HG03354 (cell line): ENCODE results near the gene ADGRL4.
"Not testable (repeated sequence)": the region's sequence is repeated elsewhere in the genome, so short reads cannot be mapped to it uniquely, and the experiment has no call there.

Source experiments
- ATAC-seq: cut with Tn5 transposase; IDR thresholded peaks from one replicate; pipeline ENCODE4 v1.9.1; 2021; ENCODE audit warnings: mild to moderate bottlenecking; ENCODE audit not compliant: unreplicated experiment, poor library complexity, severe bottlenecking

The ADGRL4 gene

DNA sequence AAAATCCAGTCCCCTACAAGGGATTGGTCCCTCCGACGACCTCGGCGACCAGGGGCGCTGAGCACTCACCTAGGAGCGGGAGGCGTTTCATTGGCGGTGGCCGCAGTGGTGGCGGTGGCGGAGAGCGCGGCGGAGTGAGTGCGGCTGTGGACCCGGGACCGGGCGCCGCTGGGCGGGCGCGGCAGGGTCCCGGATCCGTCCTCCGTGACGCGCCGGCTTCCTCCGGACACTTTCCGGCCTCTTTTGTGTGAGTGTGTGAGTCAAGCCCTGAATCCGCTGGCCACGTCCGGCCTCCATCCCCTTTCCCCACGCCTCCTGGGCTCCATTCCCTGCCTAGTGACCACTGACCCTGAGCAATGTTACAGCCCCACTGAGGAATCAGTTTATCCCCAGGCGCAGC is at the start of gene ADGRL4:
Gene ADGRL4, minus strand, starts transcription at position 167 of the 400 bp plus-strand sequence. Its CDS starts 76 bp downstream, at position 91.
- no peak for ATAC-seq

DNA sequence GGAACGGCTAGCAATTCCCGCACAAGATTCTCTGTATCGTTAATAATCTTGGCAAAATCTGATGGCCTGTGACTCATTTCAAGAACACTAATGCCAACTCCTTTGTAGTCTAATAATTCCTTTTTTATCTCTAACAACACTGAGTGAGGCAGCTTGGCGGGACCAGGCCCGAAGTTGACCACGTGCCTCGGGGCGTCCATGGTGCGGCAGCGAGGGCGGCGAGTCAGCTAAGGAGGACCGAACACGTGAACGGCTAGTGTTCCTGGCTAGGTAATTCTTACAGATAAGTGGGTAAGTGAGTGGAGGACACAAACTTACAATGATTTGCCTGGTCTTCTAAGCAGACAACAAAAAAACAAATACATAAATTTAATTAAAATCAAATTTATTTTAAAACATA is 49.3 kb upstream of the ADGRL4 start:
- ATAC-seq, result no peak

DNA sequence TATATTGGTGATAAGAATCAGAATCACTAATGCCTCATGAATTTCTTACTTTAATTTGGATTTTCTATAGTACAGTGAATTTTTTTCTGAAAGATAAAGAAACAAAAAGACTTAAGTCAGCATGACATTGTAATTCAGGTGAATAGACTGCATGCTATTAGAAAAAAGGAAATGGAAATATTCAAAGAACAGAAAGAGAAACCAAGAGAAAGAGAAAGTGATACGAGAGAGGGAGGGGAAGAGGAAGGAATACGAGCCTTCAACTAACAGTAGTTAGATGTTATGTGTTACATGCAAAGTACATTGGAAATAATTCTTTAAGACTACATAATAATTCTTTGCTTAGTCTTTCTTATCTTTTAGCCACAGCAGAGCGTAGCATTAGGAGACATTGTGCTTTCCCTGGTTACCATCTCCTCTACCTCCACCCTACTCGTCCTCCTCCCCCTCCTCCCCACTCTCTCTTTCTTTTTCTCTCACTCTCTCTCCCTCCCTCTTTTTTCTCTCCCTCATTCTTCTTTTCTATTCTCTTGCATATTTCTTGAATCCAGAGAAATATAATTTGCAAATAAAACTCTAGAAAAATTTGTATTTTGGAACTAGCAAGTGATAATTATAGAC is 46.4 kb upstream of the ADGRL4 start:
- peak; percentile 97 for ATAC-seq

DNA sequence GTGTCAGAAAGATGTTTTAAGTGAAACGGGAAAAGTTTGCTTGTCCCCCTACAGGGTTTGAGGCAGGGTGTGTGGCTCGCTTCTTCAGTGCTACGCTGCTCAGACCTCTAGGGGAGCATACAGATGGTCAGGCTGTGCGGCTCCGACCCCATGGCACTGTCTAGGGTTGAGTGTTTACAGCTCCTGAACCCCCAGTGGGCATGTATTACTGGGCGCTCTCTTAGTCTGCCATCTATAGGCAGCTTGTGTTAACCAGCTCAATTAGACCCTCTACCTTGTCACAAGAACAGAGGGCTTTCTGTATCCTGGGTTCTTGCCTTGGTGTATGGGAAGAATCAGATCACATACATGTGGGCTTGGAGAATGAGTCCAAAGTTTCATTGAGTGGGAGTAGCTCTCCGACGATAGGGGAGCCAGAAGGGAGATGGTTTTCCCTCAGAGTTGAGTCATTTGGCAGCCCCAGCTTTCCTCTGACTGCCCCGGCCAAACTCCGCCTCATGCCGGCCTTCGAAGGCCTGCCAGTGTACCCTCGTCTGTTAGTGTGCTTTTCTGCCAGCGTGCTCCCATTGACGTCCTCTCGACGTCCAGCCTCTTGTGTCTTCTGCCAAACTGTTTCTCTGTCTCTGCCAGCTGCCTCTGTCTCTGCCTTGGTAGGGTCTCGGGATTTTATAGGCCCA is 38.6 kb upstream of the ADGRL4 start:
- no peak for ATAC-seq

DNA sequence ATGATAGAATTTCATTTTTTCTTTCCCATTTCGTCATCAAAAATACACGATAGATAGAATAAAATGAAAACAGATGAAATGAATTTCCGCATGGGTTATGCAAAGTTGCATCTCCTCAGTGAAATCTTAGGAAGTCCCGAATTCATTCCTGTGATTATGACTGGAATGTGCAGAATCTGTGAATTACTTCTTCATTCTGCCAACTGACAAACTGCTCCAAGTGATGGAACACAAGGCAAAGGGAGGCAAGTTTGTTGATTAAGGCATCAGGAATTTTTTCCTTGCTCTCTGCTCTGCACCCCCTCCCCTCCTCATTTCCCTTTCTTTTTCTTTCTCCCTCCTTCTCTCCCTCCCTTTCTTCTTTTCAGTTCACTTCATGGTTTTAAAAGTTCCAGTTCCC is 37.0 kb upstream of the ADGRL4 start:
- no peak for ATAC-seq

DNA sequence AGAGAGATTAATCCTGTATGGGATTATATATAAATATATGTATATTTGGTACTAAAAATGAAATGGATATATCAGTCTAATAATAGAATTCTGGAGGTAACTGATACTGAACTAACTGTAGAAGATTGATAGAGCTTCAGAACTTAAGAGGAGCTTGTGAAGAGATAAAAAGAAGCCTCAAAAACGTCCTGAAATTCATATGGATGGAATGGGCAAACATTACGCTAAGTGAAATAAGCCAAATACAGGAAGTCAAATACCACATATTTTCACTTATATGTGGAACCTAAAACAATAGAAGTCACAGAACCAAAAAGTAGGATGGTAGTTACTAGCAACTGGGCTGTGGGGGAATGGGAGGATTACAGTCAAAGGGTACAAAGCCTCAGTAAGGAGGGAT is 36.0 kb upstream of the ADGRL4 start:
- ATAC-seq, result no peak

DNA sequence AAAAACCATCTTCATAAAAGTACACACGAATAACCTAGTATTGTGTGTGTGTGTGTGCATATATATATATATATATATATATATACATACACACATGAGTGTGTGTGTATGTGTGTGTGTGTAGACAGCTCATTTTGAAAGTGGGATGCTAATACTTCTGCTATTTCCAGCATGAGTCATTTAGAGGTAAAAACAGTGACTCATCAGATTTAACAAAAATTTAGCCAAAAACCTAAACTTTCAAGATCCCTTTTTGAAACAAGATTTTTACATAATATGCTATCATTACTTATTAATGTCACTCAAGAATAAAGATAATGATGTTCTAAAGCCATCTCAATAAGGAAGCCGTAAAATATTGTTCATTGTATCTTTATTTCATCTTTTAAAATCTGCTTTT is 35.6 kb upstream of the ADGRL4 start:
- peak; percentile 60 for ATAC-seq

DNA sequence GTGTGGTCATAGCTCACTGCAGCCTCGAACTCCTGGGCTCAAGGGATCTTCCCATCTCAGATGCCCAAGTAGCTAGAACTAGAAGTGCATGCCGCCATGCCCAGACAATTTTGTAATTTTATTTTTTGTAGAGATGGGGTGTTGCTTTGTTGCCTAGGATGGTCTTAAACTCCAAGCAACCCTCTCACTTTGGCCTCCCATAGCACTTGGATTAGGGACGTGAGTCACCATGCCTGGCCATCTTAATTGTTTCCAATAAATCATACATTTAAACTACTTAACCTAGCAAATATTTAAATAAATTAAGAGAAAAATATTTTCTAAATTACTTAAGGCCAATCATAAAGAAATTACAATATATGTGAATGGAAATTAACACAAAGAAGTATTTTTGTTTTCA is 35.1 kb upstream of the ADGRL4 start:
- no peak for ATAC-seq

DNA sequence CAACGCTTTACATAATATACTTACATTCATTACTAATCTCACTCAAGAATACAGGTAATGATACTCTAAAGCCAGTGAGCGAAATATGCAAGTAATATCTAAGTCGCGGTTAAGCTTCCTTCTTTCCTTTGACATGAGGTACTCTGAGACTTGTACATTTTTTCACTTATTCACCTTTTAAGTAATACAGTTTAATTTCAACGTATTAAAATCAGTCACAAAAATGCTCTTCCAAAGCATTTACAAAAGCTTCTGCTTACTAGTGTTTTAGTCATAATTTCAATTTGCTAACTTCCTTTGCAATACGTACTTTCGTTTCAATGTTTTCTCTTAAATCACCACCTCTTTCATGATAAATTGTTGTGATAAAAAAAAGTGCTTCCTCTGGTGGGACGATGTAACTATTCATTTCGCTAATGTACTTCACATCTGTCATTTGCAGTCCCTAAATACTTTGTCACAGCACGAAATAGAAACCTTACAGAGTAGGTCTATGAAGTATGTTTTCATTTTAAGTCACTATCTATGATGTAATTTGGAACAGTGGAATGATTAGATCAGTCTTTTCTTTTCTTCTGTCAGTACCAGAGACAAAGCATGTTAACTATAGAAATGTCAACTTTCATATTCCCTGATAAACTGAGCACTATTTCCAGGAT is 34.0 kb upstream of the ADGRL4 start:
- ATAC-seq, result peak; percentile 90

DNA sequence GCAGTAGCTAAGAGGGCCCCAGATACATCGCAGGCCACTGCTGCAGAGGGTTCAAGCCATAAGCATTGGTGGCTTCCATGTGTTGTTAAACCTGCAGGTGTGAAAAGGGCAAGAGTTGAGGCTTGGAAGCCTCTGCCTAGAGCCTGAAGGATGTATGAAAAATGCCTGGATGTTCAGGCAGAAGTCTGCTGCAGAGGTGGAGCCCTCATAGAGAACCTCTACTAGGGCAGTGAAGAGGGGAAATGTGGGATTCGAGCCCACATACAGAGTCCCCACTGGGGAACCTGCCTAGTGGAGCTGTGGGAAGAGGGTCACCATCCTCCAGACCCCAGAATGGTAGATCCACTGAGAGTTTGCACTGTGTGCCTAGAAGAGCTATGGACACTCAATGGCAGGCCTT is 30.6 kb upstream of the ADGRL4 start:
- ATAC-seq, result no peak

DNA sequence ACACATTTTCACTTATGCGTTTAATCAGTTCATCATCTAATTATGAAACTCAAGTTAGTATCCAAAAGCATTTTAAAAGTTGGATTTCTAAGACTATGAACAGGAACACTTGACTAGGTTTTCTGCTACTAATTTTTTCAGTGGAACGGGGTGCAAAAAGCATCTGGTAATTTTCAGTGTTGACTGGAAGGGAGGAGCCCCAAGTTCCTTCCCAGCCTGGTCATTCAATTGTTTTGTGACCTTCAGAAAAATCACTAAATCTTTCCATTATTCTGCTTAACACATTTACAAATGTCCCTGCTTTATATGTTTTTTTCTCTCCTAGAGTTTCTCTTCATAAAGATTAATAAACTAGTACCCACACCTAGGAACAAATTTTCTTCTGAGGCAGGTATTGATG is 6.0 kb upstream of the ADGRL4 start:
- ATAC-seq, result no peak

DNA sequence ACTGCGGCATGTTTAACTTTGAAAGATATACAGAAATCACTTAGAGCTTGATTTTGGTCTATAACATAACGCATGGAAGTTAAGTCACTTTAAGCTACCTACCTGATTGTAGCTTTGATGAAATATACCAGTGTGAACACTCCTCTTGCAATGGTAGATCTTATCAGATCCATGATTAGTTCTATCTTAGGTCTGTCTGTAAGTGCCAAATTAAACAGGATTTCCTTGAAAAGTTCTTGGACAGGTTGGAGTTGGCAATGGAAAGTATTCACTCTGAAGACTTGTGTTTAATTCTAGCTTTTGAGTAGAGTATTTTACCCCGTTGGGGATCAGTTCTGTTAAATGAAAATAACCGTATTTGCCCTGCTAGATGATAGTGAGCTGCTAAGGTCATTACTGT is 4.1 kb upstream of the ADGRL4 start:
- ATAC-seq, result no peak

DNA sequence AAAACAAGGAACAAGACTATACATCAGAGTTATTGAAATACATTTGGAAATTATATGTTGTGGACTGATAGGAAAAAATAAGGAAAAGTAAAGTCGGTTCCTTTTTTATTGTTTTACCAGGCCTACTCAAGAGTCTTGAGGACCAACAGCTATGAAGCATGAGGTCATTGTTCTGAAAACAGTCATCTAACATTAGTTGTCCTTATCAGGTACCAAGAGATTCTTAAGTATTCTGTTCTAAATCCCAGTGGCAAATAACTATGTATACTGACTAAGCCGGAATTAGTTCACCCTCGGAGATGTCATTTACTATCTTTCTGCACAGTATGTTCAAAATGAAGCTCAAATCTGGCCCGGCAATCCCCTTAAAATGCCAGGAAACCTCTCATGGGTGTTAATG is 585 bp downstream of the ADGRL4 start:
- ATAC-seq, result no peak

DNA sequence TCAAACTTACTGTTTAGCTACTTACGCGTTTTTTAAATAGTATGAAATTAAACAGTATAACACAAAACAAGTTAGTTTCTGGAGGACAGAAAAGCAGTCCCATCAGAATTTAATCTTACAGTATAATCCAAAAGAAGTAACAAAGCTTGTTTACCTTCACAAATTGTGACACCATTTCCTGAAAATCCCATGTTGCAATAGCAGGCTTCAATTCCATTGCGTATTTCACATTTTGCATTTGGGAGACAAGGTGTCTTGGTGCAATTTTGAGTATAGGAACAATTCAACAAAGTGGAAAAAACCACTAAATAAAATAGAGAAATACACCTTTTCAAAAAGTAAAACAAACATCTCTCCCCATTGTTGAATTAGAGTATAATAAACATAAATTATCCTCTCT is 1.6 kb downstream of the ADGRL4 start:
- ATAC-seq, result no peak

DNA sequence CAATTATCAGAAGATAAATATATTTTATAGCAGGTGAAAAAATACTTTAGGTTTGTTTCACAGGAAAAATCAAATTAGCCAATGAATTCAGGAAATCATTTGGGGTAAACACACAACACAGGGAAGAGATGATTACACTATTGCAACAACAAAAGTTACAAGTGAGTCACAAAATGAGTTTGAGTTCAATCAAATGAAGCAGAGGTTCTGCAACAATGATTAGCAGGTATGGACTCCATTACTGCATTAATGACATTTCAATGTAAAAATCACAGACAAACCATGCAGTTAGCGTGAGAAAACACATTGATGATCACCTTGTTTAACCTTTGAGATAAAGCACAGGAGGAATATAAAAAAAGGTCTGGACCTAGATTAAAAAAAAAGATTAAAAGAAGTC is 9.7 kb downstream of the ADGRL4 start:
- ATAC-seq, result no peak

DNA sequence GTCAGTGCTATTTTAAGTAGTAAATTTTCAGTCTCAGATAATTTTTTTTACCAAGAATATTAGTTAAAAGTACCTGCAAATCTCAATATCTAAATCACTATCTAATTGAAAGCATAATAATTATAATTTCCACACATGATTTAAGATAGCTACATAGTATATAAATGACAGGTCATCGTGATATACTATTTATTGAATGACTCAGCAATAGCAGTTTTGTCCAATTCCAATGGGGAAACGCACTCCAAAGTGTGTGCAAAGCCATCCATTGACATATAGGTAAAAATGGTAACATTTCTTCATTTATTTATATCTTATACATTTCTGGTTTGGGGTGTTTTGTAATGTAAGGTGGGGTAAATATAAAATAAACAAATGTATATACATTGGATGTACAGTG is 19.5 kb downstream of the ADGRL4 start:
- no peak for ATAC-seq

DNA sequence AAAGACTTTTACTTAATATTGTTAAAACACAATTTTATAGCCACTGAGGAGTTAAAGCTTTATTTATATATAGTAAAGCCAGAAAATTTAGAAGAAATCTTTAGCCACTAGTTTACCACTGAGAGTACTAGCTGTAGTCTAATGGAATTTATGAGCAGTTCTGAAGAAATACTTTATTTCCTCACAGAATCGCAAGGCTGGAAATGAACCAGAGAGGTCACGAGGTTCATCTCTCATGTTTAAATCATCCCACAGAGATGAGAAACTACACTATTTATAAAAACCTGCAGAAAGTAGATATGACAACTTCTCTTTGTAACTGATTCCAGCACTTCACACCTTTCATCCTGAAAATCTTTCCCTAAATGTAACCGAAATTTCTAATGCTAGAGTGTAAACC is 26.0 kb downstream of the ADGRL4 start:
- ATAC-seq, result no peak

DNA sequence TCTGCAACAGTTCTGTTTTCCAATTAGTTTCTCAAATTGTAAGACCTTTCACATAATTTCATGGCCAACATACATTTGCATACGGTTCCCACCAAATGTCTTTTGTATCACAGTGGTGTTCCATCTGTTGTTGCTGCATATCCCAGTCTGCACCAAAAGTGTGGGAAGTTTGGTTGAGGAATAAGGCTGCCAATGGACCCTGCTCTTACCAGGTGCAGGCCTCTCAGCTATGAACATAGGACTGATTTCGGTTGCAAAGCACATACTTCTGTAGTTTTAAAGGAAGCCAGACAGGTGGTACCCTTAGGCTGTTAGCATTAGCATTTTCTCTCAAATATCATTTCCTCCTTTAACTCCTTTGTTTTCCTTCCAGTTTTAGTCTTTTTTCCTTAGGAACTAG is 33.8 kb downstream of the ADGRL4 start:
- ATAC-seq, result no peak

DNA sequence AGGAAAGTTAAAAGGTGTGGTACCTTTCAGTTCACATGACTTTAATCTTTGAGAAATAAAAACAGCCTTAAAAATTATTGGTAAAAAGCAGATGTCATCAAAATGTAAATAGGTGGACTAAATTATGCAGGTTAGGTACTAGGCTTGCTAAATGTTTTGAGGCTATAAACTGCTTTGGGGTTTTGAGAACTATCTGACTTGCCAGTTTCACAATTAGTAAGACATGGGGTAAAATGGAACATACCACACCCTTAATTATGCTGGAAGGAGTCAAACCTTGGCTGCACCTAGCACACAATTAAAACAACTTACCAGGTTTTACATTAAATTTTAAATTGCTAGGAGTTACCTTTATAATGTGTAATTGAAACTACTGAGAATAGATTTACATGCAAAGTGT is 39.4 kb downstream of the ADGRL4 start:
- ATAC-seq, result not testable (repeated sequence)

DNA sequence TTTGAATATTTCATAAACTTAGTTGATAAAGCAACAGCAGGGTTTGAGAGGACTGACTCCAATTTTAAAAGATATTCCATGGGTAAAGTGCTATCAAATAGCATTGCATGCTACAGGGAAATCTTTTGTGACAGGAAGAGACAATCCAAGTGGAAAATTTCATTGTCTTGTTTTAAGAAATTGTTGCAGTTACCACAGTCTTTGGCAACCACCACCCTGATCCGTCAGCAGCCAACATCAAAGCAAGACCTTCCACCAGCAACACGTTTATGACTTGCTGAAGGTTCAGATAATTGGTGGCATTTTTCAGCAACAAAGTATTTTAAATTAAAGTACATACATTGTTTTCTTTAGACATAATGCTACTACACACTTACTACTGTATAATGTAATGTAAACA is 47.8 kb downstream of the ADGRL4 start:
- ATAC-seq, result no peak

DNA sequence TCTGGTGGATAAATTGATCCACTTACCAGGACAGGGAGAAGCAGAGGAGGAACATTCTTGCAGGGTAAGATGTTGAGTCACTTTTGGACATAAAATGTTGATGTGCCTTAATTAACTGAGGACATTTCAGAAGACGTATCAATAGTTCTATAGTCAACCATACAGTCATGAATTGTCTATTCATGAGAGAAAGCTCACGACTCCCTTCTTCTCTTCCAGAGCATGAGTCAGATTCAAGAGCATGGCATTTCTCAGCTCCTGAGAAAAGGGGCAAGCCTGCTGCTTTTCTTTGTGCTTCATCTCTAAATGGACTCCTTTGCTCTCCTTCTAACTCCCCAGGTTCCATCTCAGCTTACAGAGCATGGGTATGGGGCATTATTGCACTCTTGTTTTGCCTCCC is 55.7 kb downstream of the ADGRL4 start:
- no peak for ATAC-seq
